ENCODE measurements around the gene MB.

- no peak for TF ChIP-seq ESRRG (CRISPR knock-in tag; IDR thresholded peaks at IDR 0.05)
- TF ChIP-seq ISL1 (CRISPR knock-in tag; IDR thresholded peaks at IDR 0.05), result no peak
- TF ChIP-seq ZFP30 (CRISPR knock-in tag; IDR thresholded peaks at IDR 0.05), result no peak
- no peak for TF ChIP-seq CREB5 (CRISPR knock-in tag; IDR thresholded peaks at IDR 0.05; ENCODE audit: low read depth)
- no peak for TF ChIP-seq ZNF565 (CRISPR knock-in tag; conservative IDR thresholded peaks at IDR 0.05; ENCODE audit: low read depth)
- no peak for TF ChIP-seq GLIS3 (CRISPR knock-in tag; IDR thresholded peaks at IDR 0.05)
- no peak for TF ChIP-seq ZFP3 (CRISPR knock-in tag; IDR thresholded peaks at IDR 0.05)
- no peak for TF ChIP-seq CSDC2 (CRISPR knock-in tag; IDR thresholded peaks at IDR 0.05)
- TF ChIP-seq TCF4 (CRISPR knock-in tag; IDR thresholded peaks at IDR 0.05; ENCODE audit: borderline replicate concordance), result no peak
Observed at GRCh38 chr22:35576671-35577070, 40.5 kb downstream of the MB start.

All from SK-N-SH treated with all-trans-retinoic acid at 6 μM for 48 hours (cell line).